Esophagus squamous epithelium (tissue), 4 donors: ENCODE measurements around the gene CLMP.
"Not testable (repeated sequence)": the region's sequence is repeated elsewhere in the genome, so short reads cannot be mapped to it uniquely, and the experiment has no call there.

ENCODE experiments used
- CTCF ChIP-seq, 6 experiments: fragments of 450-650 bp in 4 of 6; fragments of 200-600 bp in 2 of 6; sonication (generic) in 2 of 6; IDR thresholded peaks; one replicate each; pipeline ENCODE4 v1.5.1; 2016 to 2019; ENCODE audit warnings: antibody characterized with exemption in 6 of 6, mild to moderate bottlenecking in 4 of 6, moderate library complexity in 4 of 6
- POLR2A ChIP-seq, 4 donors: fragments of 450-650 bp; IDR thresholded peaks; one replicate each; pipeline ENCODE4 v1.6.1; 2017; ENCODE audit warnings: antibody characterized with exemption in 4 of 4, mild to moderate bottlenecking in 4 of 4, moderate library complexity in 3 of 4

GRCh38 chr11:123088896-123089295, 106.2 kb downstream of the CLMP start:
- TF ChIP-seq POLR2A, CTCF (IDR thresholded peaks at IDR 0.05): not testable (repeated sequence)
